Measurements from ENCODE around the gene C11orf54.

C11orf54 gene

GRCh38 chr11:93804879-93805278 lies 63.4 kb downstream of the C11orf54 start:
- no peak overlapping the region for H3K27ac ChIP-seq (ENCODE audit: low read length)
- no peak for ATAC-seq (ENCODE audit: insufficient read depth, low read depth)
- TF ChIP-seq CTCF (IDR thresholded peaks at IDR 0.05; ENCODE audit: borderline replicate concordance, extremely low read depth, low read length, poor library complexity, severe bottlenecking) (no peak), EZH2 (IDR thresholded peaks at IDR 0.05; ENCODE audit: borderline replicate concordance, low read depth, low read length, severe bottlenecking) (no peak)
- H3K36me3 ChIP-seq (ENCODE audit: insufficient read depth, low read length), result peaks cover 94% of the 10 kb centered on the region
- H3K4me1 ChIP-seq (ENCODE audit: insufficient read depth, low read length), result no peaks in the 10 kb centered on the region
- no peak for DNase-seq
- H3K9ac ChIP-seq (ENCODE audit: low read depth, low read length), result no peak overlapping the region
- no peaks in the 10 kb centered on the region for H3K9me3 ChIP-seq (ENCODE audit: insufficient read depth, low read length, severe bottlenecking)
- H3K79me2 ChIP-seq (ENCODE audit: insufficient read depth, low read length), result peaks cover 28% of the 10 kb centered on the region
- no peaks in the 10 kb centered on the region for H3K27me3 ChIP-seq (ENCODE audit: insufficient read depth, low read length, poor library complexity)
- no peak overlapping the region for H3K4me2 ChIP-seq (ENCODE audit: insufficient read depth, low read length)
- H4K20me1 ChIP-seq (ENCODE audit: insufficient read depth, low read length), result peaks cover 11% of the 10 kb centered on the region
- H2AFZ ChIP-seq (ENCODE audit: low read depth, low read length), result no peak overlapping the region
- H3K4me3 ChIP-seq (ENCODE audit: low read depth in 1 of 2, low read length in 2 of 2), result no peak overlapping the region

DNA sequence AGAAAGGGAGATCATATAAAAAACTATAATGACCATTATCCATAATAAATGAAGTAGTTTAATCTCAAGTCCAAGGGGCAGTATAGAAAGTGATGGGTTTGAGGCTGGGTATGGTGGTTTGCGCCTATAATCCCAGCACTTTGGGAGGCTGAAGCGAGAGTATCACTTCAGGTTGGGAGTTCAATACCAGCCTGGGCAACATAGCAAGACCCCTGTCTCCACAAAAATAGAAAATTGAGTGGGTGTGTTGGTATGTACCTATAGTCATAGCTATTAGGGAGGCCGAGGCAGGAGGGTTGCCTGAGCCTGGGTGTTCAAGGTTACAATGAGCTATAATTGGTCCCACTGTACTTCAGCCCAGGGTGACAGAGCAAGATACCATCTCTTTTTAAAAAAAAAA lies 66.5 kb downstream of the C11orf54 start:
- H3K4me3 ChIP-seq (ENCODE audit: low read depth in 1 of 2, low read length in 2 of 2), result no peak overlapping the region
- H3K9ac ChIP-seq (ENCODE audit: low read depth, low read length), result no peak overlapping the region
- ATAC-seq (ENCODE audit: insufficient read depth, low read depth) (no peak), DNase-seq (no peak)
- H4K20me1 ChIP-seq (ENCODE audit: insufficient read depth, low read length), result peaks cover 11% of the 10 kb centered on the region
- H3K9me3 ChIP-seq (ENCODE audit: insufficient read depth, low read length, severe bottlenecking), result no peaks in the 10 kb centered on the region
- H3K79me2 ChIP-seq (ENCODE audit: insufficient read depth, low read length), result peaks cover 14% of the 10 kb centered on the region; the same call in 1 of the 2 replicates
- no peaks in the 10 kb centered on the region for H3K4me1 ChIP-seq (ENCODE audit: insufficient read depth, low read length)
- H3K27me3 ChIP-seq (ENCODE audit: insufficient read depth, low read length, poor library complexity), result no peaks in the 10 kb centered on the region
- H3K4me2 ChIP-seq (ENCODE audit: insufficient read depth, low read length), result no peak overlapping the region
- TF ChIP-seq CTCF (IDR thresholded peaks at IDR 0.05; ENCODE audit: borderline replicate concordance, extremely low read depth, low read length, poor library complexity, severe bottlenecking) (no peak), EZH2 (IDR thresholded peaks at IDR 0.05; ENCODE audit: borderline replicate concordance, low read depth, low read length, severe bottlenecking) (no peak)
- no peak overlapping the region for H3K27ac ChIP-seq (ENCODE audit: low read length)
- H3K36me3 ChIP-seq (ENCODE audit: insufficient read depth, low read length), result peaks cover 92% of the 10 kb centered on the region
- H2AFZ ChIP-seq (ENCODE audit: low read depth, low read length), result no peak overlapping the region

DNA sequence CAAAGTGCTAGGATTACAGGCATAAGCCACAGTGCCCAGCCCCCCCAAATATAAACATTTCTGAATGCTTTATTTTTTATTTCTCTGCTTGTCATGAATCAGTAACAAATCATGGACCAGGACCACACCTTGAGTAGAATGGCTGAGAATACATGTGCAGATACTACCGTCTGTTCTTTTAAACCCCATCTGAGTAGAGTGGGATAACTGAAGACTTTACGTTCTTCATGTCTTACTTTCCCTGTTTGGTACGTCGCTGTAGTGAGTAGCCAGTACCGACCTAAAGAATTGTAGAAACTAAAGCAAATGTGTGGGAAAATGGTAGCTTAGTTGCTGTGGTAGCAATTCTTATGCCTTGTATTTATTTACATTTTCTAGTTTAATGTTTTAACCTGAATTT lies 72.5 kb downstream of the C11orf54 start:
- no peak for DNase-seq

More for the DNA sequence above, 72.5 kb downstream of the C11orf54 start:
- H3K36me3 ChIP-seq (ENCODE audit: insufficient read depth, low read length), result peaks cover 60% of the 10 kb centered on the region
- no peak for ATAC-seq (ENCODE audit: insufficient read depth, low read depth)
- H3K27me3 ChIP-seq (ENCODE audit: insufficient read depth, low read length, poor library complexity), result no peaks in the 10 kb centered on the region
- H2AFZ ChIP-seq (ENCODE audit: low read depth, low read length), result no peak overlapping the region
- H3K27ac ChIP-seq (ENCODE audit: low read length), result no peak overlapping the region
- no peak overlapping the region for H3K9ac ChIP-seq (ENCODE audit: low read depth, low read length)
- no peaks in the 10 kb centered on the region for H4K20me1 ChIP-seq (ENCODE audit: insufficient read depth, low read length)
- no peak for TF ChIP-seq EZH2 (IDR thresholded peaks at IDR 0.05; ENCODE audit: borderline replicate concordance, low read depth, low read length, severe bottlenecking)
- no peak for TF ChIP-seq CTCF (IDR thresholded peaks at IDR 0.05; ENCODE audit: borderline replicate concordance, extremely low read depth, low read length, poor library complexity, severe bottlenecking)
- no peaks in the 10 kb centered on the region for H3K79me2 ChIP-seq (ENCODE audit: insufficient read depth, low read length)
- H3K4me3 ChIP-seq (ENCODE audit: low read depth in 1 of 2, low read length in 2 of 2), result no peak overlapping the region
- no peaks in the 10 kb centered on the region for H3K4me1 ChIP-seq (ENCODE audit: insufficient read depth, low read length)
- no peaks in the 10 kb centered on the region for H3K9me3 ChIP-seq (ENCODE audit: insufficient read depth, low read length, severe bottlenecking)
- H3K4me2 ChIP-seq (ENCODE audit: insufficient read depth, low read length), result no peak overlapping the region

Data from DND-41 (cell line).